GM06990 (cell line): ENCODE data around the gene ADGRD2.

Experiments
- DNase-seq: peaks from one replicate; pipeline ENCODE4 v3.0.0-alpha.2; 2011; ENCODE audit not compliant: insufficient read length; ENCODE audit errors: extremely low read depth
- H3K27me3 ChIP-seq: replicated peaks from 2 replicates; pipeline ENCODE4 v1.6.0; 2011; ENCODE audit warnings: low read length; ENCODE audit not compliant: control insufficient read depth, insufficient read depth
- H3K36me3 ChIP-seq: 2 replicates; pipeline ENCODE4 v1.5.1; 2011; ENCODE audit warnings: low read length; ENCODE audit not compliant: control insufficient read depth, insufficient read depth
- H3K4me3 ChIP-seq: replicated peaks from 2 replicates; pipeline ENCODE4 v1.5.1; 2011; ENCODE audit warnings: low read depth, mild to moderate bottlenecking, control low read depth, low read length
- TF ChIP-seq, protein P1 (sequence below): IDR thresholded peaks from 2 replicates; pipeline ENCODE4 v1.5.1; 2011; ENCODE audit warnings: low read length, control low read depth, mild to moderate bottlenecking, inconsistent platforms; ENCODE audit not compliant: insufficient read depth, poor library complexity, severe bottlenecking

The ADGRD2 gene

GRCh38 chr9:124454791-124455443, 4.7 kb downstream of the ADGRD2 start:
- TF ChIP-seq, protein P1, sequence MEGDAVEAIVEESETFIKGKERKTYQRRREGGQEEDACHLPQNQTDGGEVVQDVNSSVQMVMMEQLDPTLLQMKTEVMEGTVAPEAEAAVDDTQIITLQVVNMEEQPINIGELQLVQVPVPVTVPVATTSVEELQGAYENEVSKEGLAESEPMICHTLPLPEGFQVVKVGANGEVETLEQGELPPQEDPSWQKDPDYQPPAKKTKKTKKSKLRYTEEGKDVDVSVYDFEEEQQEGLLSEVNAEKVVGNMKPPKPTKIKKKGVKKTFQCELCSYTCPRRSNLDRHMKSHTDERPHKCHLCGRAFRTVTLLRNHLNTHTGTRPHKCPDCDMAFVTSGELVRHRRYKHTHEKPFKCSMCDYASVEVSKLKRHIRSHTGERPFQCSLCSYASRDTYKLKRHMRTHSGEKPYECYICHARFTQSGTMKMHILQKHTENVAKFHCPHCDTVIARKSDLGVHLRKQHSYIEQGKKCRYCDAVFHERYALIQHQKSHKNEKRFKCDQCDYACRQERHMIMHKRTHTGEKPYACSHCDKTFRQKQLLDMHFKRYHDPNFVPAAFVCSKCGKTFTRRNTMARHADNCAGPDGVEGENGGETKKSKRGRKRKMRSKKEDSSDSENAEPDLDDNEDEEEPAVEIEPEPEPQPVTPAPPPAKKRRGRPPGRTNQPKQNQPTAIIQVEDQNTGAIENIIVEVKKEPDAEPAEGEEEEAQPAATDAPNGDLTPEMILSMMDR, result no peak

DNA sequence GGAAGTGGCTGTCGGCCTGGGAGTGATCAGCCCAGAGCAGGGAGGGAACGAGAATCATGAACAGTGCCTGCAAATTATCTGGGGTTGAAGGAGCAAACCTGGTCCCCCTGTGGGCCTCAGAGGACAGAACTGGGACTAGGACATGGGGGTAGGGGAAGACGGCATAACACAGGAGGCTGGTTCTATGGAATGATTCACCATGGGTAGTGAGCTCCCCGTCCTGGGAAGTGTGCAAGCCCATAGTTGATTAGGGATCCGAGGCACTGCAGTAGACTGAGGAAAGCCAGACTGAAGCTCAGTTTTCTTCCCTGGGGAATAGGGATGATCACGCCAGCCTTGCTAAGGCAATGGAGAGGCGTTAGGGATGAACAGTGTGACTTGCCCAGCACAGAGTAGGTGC, 5.6 kb downstream of the ADGRD2 start:
- Histone ChIP-seq H3K4me3 (no peak overlapping the region), H3K27me3 (peaks cover 1% of the 10 kb centered on the region), H3K36me3 (no peaks in the 10 kb centered on the region)
- DNase-seq, result no peak
- TF ChIP-seq, protein P1, result no peak

More at GRCh38 chr9:124454791-124455443, 4.7 kb downstream of the ADGRD2 start:
- no peak for DNase-seq
- peaks cover 1% of the 10 kb centered on the region for H3K27me3 ChIP-seq
- no peaks in the 10 kb centered on the region for H3K36me3 ChIP-seq
- H3K4me3 ChIP-seq, result no peak overlapping the region

DNA sequence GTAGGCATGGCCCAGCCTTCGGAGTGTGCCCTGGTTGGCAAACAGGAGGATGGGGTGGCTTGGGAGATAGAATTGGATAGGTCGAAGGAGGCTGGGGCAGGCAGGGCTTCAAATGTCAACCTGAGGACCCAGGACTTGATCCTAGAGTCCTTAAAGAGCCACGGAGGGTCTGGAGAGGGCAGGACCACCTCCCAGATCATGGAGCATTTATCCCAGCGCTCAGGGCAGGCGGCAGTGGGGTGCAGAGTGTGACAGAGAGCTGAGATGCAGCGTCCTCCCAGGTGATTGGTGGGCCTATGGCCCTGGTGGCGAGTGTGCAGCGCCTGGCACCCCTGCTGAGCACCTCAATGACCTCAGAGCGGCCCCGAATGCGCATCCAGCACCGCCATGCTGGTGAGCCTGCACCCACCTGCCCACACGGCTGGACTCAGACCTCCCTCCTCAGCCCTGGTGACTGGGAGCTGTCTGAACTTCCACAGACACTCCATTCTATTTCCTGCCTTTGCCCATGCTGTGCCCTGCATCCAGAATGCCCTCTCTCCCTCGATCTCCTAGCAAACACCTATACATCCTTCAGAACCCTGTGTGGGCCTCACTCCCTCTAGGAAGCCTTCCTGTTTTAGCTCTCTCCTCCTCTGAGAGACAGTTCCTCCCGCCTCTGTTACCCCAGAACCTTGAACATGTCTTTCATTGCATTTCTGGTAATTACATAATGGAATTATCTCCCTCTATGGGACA, 6.3 kb downstream of the ADGRD2 start:
- TF ChIP-seq, protein P1, result no peak
- no peak for DNase-seq
- no peaks in the 10 kb centered on the region for H3K36me3 ChIP-seq
- H3K27me3 ChIP-seq, result no peaks in the 10 kb centered on the region; the same call in 1 of the 2 replicates
- no peak overlapping the region for H3K4me3 ChIP-seq

DNA sequence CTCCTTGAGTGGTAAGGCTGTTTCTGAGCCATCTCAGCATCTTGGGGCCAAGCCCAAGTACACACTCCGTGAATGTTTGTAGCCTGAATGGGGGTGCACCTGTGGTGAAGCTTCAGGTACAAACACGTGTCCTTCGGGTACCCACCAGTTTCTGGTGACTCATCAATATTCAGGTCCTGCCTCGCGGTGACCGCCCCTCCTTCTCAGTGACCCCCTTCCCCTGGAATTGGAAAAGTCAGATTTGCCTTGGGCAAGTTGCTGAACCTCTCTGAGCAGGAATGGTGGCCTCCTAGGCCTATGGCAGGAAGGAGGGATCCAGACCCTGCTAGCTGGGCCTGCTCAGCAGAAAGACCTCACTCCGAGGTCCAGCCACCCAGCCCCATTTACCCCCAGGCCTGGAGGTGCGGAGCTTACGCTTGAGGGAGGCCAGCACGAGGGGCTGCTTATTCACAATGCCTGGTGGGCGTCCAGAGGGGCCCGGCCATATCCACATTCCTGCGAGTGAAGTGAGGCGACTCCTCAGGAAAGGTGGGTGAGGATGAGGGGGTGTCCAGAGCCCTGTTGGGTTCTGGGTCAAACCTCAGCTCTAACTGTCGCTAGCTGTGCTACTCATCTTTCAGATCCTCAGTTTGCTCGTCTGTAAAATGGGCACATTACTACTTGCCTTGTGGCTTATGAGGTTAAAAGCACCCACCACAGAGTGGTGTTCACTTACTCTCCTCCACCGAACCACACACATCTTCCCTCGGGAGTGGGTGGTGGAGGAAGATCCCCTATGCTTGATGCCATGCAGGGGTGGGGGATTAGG, 7.0 kb downstream of the ADGRD2 start:
- Histone ChIP-seq H3K4me3 (no peak overlapping the region), H3K27me3 (no peaks in the 10 kb centered on the region; the same call in 1 of the 2 replicates), H3K36me3 (no peaks in the 10 kb centered on the region)
- no peak for DNase-seq
- TF ChIP-seq, protein P1, result no peak

DNA sequence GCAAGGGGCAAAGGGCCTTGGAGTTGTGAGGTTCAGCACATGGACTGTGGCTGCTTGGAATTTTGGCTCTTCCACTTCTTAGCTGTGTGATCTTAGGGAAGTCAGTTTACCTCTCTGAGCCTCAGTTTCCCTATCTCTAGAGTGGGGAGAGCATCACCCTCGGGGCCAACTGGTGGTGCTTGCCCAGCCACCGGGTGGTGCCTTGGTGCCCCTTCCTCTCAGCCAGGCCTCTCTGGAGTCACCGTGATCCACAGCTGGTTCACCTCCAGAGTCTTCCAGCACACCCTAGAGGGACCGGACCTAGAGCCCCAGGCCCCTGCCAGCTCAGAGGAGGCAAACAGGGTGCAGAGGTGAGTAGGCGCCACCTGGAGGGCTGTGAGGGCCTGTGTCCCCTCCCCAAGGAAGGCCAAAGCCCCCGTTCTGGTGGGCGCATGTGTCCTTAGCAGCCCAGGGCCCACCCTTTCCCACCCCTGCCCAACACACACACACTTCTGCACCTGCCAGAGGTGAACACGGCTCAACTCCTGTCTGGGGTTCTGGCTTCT, 7.7 kb downstream of the ADGRD2 start:
- TF ChIP-seq, protein P1, result no peak
- Histone ChIP-seq H3K4me3 (no peak overlapping the region), H3K36me3 (no peaks in the 10 kb centered on the region), H3K27me3 (no peaks in the 10 kb centered on the region; the same call in 1 of the 2 replicates)
- no peak for DNase-seq
